H1 (cell line): ENCODE data around the gene XAB2. TPM values are rescaled to one million over a fixed set of nuclear protein-coding genes. Genes with fewer than 3 reads are reported as not detected.

ENCODE experiments used
- CTCF ChIA-PET: fragments of 300-600 bp; sonication (Branson Sonifier 250); formaldehyde crosslinking; loops from one replicate; lab custom pipeline; 2021; ENCODE audit not compliant: partially characterized antibody; lab: Charles Lee
- POLR2A ChIA-PET: fragments of 300-600 bp; sonication (Branson Sonifier 250); formaldehyde crosslinking; loops from one replicate; lab custom pipeline; 2021; ENCODE audit warnings: inconsistent platforms; ENCODE audit not compliant: partially characterized antibody; lab: Charles Lee
- DNase-seq, 2 experiments: peaks; one replicate each; pipeline versions ENCODE4 v3.0.0 to v3.0.0-alpha.2; 2010 to 2022; ENCODE audit warnings: low spot score in 2 of 2, low read depth in 1 of 2, mixed read lengths in 1 of 2
- FAIRE-seq: peaks from 2 replicates; lab custom pipeline; 2011; peaks lifted over from hg19 to GRCh38; lab: Jason Lieb, UNC
- H2AFZ ChIP-seq: 2 replicates; pipeline ENCODE4 v1.8.1; 2012; ENCODE audit warnings: low read length, inconsistent platforms
- H2AK5ac ChIP-seq: 2 replicates; pipeline ENCODE4 v1.6.1; 2013; ENCODE audit warnings: low read depth, low read length
- H2BK120ac ChIP-seq: replicated peaks from 2 replicates; pipeline ENCODE3; 2013; ENCODE audit warnings: low read depth, low read length, inconsistent platforms
- H2BK12ac ChIP-seq: 2 replicates; pipeline ENCODE4 v1.6.1; 2013; ENCODE audit warnings: low read depth, low read length
- H2BK15ac ChIP-seq: 2 replicates; pipeline ENCODE4 v1.6.1; 2013; ENCODE audit warnings: low read length
- H2BK20ac ChIP-seq: 2 replicates; pipeline ENCODE4 v1.6.1; 2013; ENCODE audit warnings: low read length
- H2BK5ac ChIP-seq: 2 replicates; pipeline ENCODE4 v1.6.1; 2013; ENCODE audit warnings: low read depth, low read length
- H3K14ac ChIP-seq: 2 replicates; pipeline ENCODE4 v1.6.1; 2013; ENCODE audit warnings: inconsistent platforms; ENCODE audit not compliant: insufficient read length
- H3K18ac ChIP-seq: 2 replicates; pipeline ENCODE4 v1.6.1; 2013; ENCODE audit warnings: low read length; ENCODE audit errors: extremely low read depth
- H3K23ac ChIP-seq: 2 replicates; pipeline ENCODE4 v1.6.1; 2013; ENCODE audit warnings: inconsistent platforms; ENCODE audit not compliant: insufficient read length
- H3K23me2 ChIP-seq: 2 replicates; pipeline ENCODE4 v1.6.1; 2013; ENCODE audit warnings: low read depth, low read length
- H3K27ac ChIP-seq: 2 replicates; pipeline ENCODE4 v1.6.1; 2011; ENCODE audit warnings: low read depth, low read length, inconsistent platforms
- H3K27me3 ChIP-seq, 4 experiments: replicated peaks in 1 of 4; 1 replicate in 1 of 4; 2 replicates in 3 of 4; pipeline versions ENCODE4 v1.6.1 to v1.8.1; 2011 to 2013; ENCODE audit warnings: low read length in 3 of 4, mild to moderate bottlenecking in 3 of 4, inconsistent platforms in 2 of 4, mixed read lengths in 2 of 4, moderate library complexity in 1 of 4; ENCODE audit not compliant: control insufficient read depth in 3 of 4, insufficient read depth in 3 of 4; ENCODE audit errors: extremely low read depth in 1 of 4
- H3K36me3 ChIP-seq, 4 experiments: 2 replicates each; pipeline versions ENCODE4 v1.6.1 to v1.8.1; 2011 to 2013; ENCODE audit warnings: mild to moderate bottlenecking in 4 of 4, low read length in 3 of 4, moderate library complexity in 2 of 4, control low read depth in 1 of 4, inconsistent platforms in 1 of 4; ENCODE audit not compliant: insufficient read depth in 4 of 4, control insufficient read depth in 2 of 4
- H3K4ac ChIP-seq: replicated peaks from 2 replicates; pipeline ENCODE3; 2013; ENCODE audit warnings: low read length, low read depth, mixed read lengths, inconsistent platforms; ENCODE audit not compliant: insufficient read length
- H3K4me1 ChIP-seq, 4 experiments: replicated peaks in 1 of 4; 1 replicate in 1 of 4; 2 replicates in 3 of 4; pipeline versions ENCODE4 v1.6.1 to v1.8.1; 2011 to 2013; ENCODE audit warnings: low read length in 3 of 4, inconsistent platforms in 2 of 4, mixed read lengths in 1 of 4; ENCODE audit not compliant: insufficient read depth in 4 of 4, control insufficient read depth in 3 of 4
- H3K4me2 ChIP-seq, 2 experiments: 2 replicates each; pipeline versions ENCODE4 v1.6.1 to v1.8.1; 2011 to 2013; ENCODE audit warnings: low read depth in 2 of 2, low read length in 2 of 2, control low read depth in 1 of 2, inconsistent platforms in 1 of 2, mild to moderate bottlenecking in 1 of 2; ENCODE audit not compliant: insufficient read depth in 1 of 2
- H3K4me3 ChIP-seq, 4 experiments: fragments of 200-600, 300-600 bp in 1 of 4; sonication (generic), shearing (Covaris generic), sonication (Bioruptor Twin) in 1 of 4; 2 replicates each; pipeline versions ENCODE4 v1.5.1 to v1.8.1; 2011 to 2016; ENCODE audit warnings: low read length in 4 of 4, low read depth in 3 of 4, control low read depth in 2 of 4, inconsistent platforms in 2 of 4, mild to moderate bottlenecking in 2 of 4, mixed read lengths in 1 of 4, moderate library complexity in 1 of 4; ENCODE audit not compliant: insufficient read depth in 2 of 4; ENCODE audit errors: extremely low read depth in 1 of 4
- H3K56ac ChIP-seq: replicated peaks from 2 replicates; pipeline ENCODE3; 2013; ENCODE audit warnings: low read depth, mild to moderate bottlenecking, mixed read lengths, low read length, inconsistent platforms; ENCODE audit not compliant: insufficient read length
- H3K79me1 ChIP-seq: 2 replicates; pipeline ENCODE4 v1.6.1; 2013; ENCODE audit warnings: low read depth, low read length, control low read depth
- H3K79me2 ChIP-seq, 2 experiments: 2 replicates each; pipeline versions ENCODE4 v1.6.1 to v1.8.1; 2012 to 2013; ENCODE audit warnings: low read length in 2 of 2, mild to moderate bottlenecking in 2 of 2, inconsistent platforms in 1 of 2; ENCODE audit not compliant: insufficient read depth in 2 of 2, control insufficient read depth in 1 of 2
- H3K9ac ChIP-seq, 4 experiments: replicated peaks in 1 of 4; 1 replicate in 1 of 4; 2 replicates in 3 of 4; pipeline versions ENCODE4 v1.6.1 to v1.8.1; 2011 to 2013; ENCODE audit warnings: low read depth in 3 of 4, low read length in 3 of 4, control low read depth in 2 of 4, mild to moderate bottlenecking in 2 of 4, moderate library complexity in 2 of 4, inconsistent platforms in 1 of 4; ENCODE audit errors: extremely low read depth in 1 of 4
- H3K9me3 ChIP-seq, 2 experiments: 2 replicates each; pipeline versions ENCODE4 v1.6.1 to v1.8.1; 2012 to 2013; ENCODE audit warnings: mild to moderate bottlenecking in 2 of 2, moderate library complexity in 2 of 2, control low read depth in 1 of 2, inconsistent platforms in 1 of 2, low read depth in 1 of 2, low read length in 1 of 2, mixed read lengths in 1 of 2; ENCODE audit not compliant: insufficient read depth in 2 of 2
- H4K20me1 ChIP-seq, 2 experiments: replicated peaks in 1 of 2; 2 replicates each; pipeline versions ENCODE3 to v1.8.1; 2011 to 2013; ENCODE audit warnings: inconsistent platforms in 2 of 2, low read length in 2 of 2, mild to moderate bottlenecking in 1 of 2; ENCODE audit not compliant: insufficient read depth in 2 of 2, control insufficient read depth in 1 of 2
- H4K5ac ChIP-seq: 2 replicates; pipeline ENCODE4 v1.6.1; 2013; ENCODE audit warnings: low read length, low read depth, mixed read lengths, inconsistent platforms; ENCODE audit not compliant: insufficient read length
- H4K8ac ChIP-seq: 2 replicates; pipeline ENCODE4 v1.8.0; 2013; ENCODE audit warnings: mild to moderate bottlenecking, moderate library complexity, low read length, inconsistent platforms; ENCODE audit not compliant: insufficient read depth; ENCODE audit errors: extremely low read depth
- H4K91ac ChIP-seq: replicated peaks from 2 replicates; pipeline ENCODE3; 2013; ENCODE audit warnings: low read length, mixed read lengths, inconsistent platforms; ENCODE audit not compliant: insufficient read length
- KDM4A ChIP-seq: IDR thresholded peaks from one replicate; pipeline ENCODE4 v1.7.1; 2012; ENCODE audit warnings: low read depth, mild to moderate bottlenecking, moderate library complexity, low read length, inconsistent platforms; ENCODE audit not compliant: severe bottlenecking
- WGBS, 2 experiments: shearing (Covaris generic) in 1 of 2; methylation state at CpG; one replicate each; pipeline versions ENCODE4 v1.1.6 to v1.1.7; 2013 to 2015; ENCODE audit warnings: low lambda C conversion rate in 2 of 2, mixed read lengths in 2 of 2, inconsistent platforms in 1 of 2, low coverage in 1 of 2, missing lambda C conversion rate in 1 of 2; ENCODE audit not compliant: insufficient replicate concordance in 2 of 2, insufficient coverage in 1 of 2, insufficient read length in 1 of 2; ENCODE audit errors: extremely low coverage in 1 of 2, missing lambda C conversion rate in 1 of 2; 5-methylcytosine and 5-hydroxymethylcytosine counted together
- polyA plus RNA-seq, 7 experiments: library from polyadenylated mRNA; depleted of rRNA in 3 of 7; stranded (reverse) in 5 of 7; unstranded in 2 of 7; fragments of >200 nt in 5 of 7; fragments of 200-250 nt in 2 of 7; gene quantifications; 1 replicate in 5 of 7; 2 replicates in 1 of 7; 4 replicates in 1 of 7; pipeline versions ENCODE4 v1.2.1 to v1.2.3, GENCODE V29; 2011 to 2013; ENCODE audit warnings: missing spikeins in 2 of 7, mixed read lengths in 2 of 7
- total RNA-seq: library from RNA; stranded (reverse); fragmentation: NEBNext Ultra II Directional; extraction: Animal tissue kit (Norgen Biotek cat#: 25700); gene quantifications from 2 replicates; pipeline ENCODE4 v1.2.1, GENCODE V29; 2021

XAB2 gene
- total and polyA plus RNA-seq, 2 of the 8 experiments (the other 6 are each of a cell fraction or from before 2014, with no cell fraction given), result 48.2 to 49.4 TPM

- CTCF ChIA-PET, result interaction anchor here (0.6 to 1.3 kb wide), 6 partner anchors 14 to 127 kb away, joined by 3 to 6 read pairs (median 4); partner anchors contain the start of gene TRAPPC5
- Histone ChIP-seq H4K8ac (no peak overlapping the region), H3K14ac (no peak overlapping the region), H2BK120ac (no peak overlapping the region), H4K20me1 (peaks cover 4 to 24% of the 10 kb centered on the region in 2 experiments), H3K4me2 (no peak overlapping the region), H4K5ac (no peak overlapping the region), H3K4ac (no peak overlapping the region), H3K23ac (no peak overlapping the region), H3K4me3 (no peak overlapping the region), H3K18ac (no peak overlapping the region), H3K23me2 (peaks cover 3% of the 10 kb centered on the region; the same call in 1 of the 2 replicates), H2BK12ac (no peak overlapping the region), H3K79me1 (peaks cover 26% of the 10 kb centered on the region), H3K36me3 (peaks cover 8 to 41% (median 24%) of the 10 kb centered on the region in 4 experiments; a peak in 6 of 8 replicates), H2BK20ac (no peak overlapping the region), H3K27ac (no peak overlapping the region), H3K56ac (no peak overlapping the region), H3K9ac (no peak overlapping the region), H3K4me1 (peaks cover 0 to 6% (median under 1%) of the 10 kb centered on the region in 4 experiments; a peak in 2 of 7 replicates), H2AFZ (no peak overlapping the region), H2BK15ac (no peak overlapping the region), H2BK5ac (no peak overlapping the region), H4K91ac (no peak overlapping the region), H3K27me3 (no peaks in the 10 kb centered on the region), H2AK5ac (no peak overlapping the region), H3K79me2 (peaks cover 10 to 29% of the 10 kb centered on the region in 2 experiments; a peak in 3 of 4 replicates)
- FAIRE-seq, result no peak
- DNase-seq, result no peak
- 93% methylated on average over 34 of the region's 39 CpGs; no CpG with 5 or more reads in 1 of the 2 experiments for WGBS, 2 experiments
- POLR2A ChIA-PET, result interaction anchor here (0.6 to 6.4 kb wide), 6 partner anchors 9 to 213 kb away, joined by 3 to 34 read pairs (median 4); partner anchors contain the start of gene PCP2
- TF ChIP-seq KDM4A, result no peak
- TF ChIP-seq, all 59 proteins: peak for 0
- H3K9me3 ChIP-seq, result no peaks in the 10 kb centered on the region
Measured at GRCh38 chr19:7623725-7624603, 5.4 kb downstream of the XAB2 start.
